SIG-M5 treated with dmso at 0.1 percent for 504 hours (cell line): ENCODE data around the gene PDE6D.

ENCODE experiments used
- DNase-seq: peaks from one replicate; lab custom pipeline; 2025; ENCODE audit not compliant: unreplicated experiment; lab: John Stamatoyannopoulos, UW

PDE6D gene

DNA sequence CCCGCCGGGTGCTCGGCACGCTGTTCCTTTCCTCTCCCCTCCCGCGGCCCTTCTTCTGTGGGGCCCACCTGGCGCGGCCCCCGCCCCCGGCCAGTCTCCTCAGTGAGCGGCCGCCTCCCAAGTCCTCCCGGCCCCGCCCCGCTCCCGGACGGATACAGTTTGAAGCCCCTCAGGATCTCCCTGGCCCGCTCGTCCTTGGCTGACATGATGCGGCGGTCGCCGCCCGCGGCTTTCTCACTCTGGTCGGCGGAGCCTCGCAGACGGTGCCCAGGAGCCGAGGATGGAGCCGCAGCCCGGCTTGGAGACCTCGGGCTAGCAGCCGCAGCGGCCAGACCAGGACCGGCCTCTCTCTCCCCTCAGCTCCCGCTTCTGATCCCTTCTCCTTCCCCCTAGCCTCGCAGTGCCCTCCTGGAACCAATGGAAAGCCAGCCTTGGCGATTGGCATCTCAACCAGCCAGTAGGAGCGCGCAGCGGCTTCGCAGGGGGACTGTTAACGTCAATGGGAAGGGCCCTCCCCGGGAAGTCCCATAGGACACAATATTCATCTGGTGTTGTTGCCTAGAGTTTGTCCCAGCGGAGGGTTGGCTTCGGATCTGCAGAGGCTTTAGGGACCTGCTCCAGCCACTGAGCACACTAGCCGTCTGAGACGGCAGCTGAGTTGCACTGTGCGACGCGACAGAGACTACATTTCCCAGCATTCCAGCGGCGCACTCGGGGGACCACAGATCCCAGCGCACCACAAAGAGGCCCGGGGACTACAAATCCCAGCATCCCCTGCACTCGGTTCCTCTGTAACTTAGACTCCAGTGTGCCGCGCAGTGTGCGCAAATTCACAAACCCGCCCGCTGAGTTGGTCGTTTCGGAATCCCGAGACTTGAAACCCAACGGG is at the start of gene PDE6D:
Gene PDE6D, minus strand, starts transcription at position 374 of the 889 bp plus-strand sequence. Its CDS starts 168 bp downstream, at position 206.
- DNase-seq, result peak; percentile 97

DNA sequence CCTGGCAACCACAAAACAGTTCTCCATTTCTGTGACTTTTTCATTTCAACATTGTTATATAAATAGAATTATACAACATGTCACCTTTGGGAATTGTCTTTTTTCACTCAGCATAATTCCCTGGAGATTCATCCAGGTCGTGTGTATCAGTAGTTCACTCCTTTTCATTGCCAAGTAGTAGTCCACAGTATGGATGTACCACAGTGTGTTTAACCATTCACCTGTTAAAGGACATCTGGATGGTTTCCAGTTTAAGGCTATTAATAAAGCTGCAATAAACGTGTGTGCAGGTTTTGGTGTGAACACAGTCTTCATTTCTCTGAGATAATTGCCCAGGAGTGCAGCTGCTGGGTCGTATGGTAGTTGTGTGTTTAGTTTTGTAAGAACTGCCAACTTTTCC is 40.8 kb upstream of the PDE6D start:
- no peak for DNase-seq

GRCh38 chr2:231820786-231821303 is 39.8 kb upstream of the PDE6D start:
- no peak for DNase-seq

DNA sequence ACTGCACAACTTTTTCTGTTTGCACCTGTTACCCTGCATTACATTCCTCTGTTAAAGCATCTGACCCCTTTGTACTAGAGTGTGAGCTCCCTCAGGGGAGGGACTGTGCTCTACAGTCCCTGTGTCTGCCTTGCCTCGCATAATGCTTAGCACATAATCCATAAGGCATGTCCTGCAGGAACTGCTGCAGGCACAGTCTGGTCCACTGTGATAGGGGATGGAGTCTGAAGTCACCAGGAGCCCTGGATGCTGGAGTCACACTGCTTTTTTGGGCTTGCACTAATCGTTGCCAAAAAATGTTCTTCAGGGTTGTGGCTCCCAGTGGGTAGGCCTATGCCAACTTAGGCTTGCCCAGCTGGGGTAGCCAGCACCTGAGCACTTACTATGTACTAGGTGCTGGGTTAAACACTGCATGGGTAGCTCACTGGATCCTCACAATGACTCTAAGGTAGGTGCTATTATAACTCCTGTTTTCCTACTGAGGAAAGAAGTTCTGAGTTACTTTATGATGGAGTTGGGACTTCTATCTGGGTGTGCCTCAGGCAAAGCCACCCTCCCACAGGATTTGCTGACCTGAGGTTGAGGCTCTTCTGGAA is 38.5 kb upstream of the PDE6D start:
- no peak for DNase-seq

DNA sequence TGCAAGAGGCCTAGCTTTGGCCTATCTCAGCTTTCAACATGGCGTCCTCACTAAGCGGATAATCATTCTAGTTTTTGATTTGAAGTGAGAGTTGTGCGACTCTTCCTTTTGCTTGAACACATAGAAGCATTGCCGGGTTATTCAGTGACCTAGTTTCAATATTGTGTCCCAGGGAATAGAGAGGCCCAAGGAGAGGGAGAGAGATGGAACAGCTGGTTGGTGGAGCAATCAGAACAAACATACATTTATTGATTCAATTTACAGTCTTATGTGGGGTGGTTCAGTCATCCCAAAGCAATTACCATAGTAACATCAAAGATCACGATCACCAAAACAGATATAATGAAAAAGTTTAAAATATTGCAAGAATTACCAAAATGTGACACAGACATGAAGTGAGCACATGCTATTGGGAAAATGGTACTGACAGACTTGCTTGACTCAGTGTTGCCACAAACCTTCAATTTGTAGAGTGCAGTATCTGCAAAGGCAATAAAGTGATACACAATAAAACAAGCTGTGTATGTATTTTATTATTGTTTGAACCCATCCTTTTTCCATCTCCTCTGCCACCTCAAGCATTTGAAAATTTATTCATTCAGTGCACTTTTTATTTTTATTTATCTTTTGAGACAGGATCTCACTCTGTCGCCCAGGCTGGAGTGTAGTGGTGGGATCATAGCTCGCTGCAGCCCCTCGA is 35.4 kb upstream of the PDE6D start:
- no peak for DNase-seq

GRCh38 chr2:231810905-231811304 is 29.8 kb upstream of the PDE6D start:
- DNase-seq, result no peak

- DNase-seq, result no peak
These were observed 25.9 kb upstream of the PDE6D start for GRCh38 chr2:231807020-231807419.

DNA sequence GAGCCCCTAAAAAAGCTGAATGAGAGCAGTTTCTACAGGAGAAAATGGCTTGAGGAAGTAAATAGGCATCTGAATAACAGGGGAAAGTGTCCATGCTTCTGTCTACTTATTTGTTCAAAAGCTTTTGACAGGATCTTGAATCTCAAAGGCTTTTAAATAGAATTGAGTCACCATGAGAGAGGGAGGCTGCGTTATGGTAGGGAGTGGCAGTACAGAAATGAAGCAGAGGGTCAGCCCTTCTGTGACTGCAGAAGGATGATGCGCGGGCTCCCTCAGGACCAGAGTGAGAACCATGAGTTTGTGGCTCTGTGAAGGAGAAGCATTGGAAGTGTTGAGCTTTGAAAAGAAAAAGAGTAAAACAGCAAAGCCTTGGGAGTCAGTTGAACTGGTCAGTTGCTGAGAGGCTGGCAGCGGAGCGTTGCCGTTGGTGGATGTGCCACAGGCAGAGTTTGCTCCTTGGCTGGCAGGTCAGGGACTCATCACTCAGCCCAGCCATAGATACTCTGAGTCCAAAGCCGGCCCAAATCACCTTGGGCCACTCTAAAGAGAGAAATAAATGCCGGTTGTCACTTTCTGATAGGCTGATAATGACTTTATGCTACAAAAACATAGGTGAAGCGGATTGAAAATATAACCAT is 22.5 kb upstream of the PDE6D start:
- no peak for DNase-seq

DNA sequence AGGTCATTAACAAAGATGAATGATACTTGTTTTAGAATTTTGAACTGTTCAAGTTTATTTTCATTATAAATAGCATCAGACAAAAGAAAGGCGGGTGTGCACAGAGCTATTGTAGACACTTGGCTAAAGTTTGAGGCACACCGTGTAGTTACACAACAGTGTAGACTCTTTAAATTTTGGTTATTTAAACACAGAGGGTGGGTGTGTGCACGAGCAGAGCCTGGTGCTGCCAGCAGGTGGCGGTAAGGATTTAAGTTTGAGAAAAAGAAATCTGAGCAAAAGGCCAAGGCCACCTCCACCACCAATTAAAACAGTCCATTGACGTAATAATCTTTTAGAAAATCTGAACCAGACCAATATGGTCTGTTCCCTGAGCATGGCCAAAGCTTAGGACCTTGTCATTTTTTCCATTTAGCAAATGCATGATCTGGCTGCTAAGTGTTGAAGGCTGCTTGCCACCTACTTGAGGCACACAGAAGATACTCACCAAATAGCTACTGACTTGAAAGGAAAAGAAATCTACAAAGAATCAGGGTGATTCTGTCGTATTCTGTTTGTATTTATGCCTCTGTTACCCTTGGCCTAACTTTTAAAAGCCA is 19.5 kb upstream of the PDE6D start:
- peak; percentile 47 for DNase-seq

GRCh38 chr2:231795525-231796327 is 14.6 kb upstream of the PDE6D start:
- peak; percentile 76 for DNase-seq

DNA sequence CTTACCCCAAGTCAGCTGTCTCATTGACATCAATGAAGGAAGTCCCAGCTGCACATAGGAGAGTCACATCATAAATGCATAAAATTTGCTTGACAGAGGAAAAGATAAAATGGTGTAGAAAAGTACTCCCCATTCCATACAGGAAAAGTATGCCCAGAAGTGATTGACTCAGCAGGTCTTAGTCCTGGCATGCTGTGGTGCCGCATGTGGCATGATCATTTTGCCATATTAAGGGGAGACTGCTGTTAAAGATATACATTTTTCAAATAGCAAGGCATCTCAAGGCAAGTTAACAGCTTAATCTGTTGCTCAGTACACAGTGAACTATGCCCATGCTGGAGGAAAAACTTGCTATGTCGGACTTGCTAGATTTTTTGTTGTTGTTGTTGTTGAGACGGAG is 13.3 kb upstream of the PDE6D start:
- DNase-seq, result no peak

DNA sequence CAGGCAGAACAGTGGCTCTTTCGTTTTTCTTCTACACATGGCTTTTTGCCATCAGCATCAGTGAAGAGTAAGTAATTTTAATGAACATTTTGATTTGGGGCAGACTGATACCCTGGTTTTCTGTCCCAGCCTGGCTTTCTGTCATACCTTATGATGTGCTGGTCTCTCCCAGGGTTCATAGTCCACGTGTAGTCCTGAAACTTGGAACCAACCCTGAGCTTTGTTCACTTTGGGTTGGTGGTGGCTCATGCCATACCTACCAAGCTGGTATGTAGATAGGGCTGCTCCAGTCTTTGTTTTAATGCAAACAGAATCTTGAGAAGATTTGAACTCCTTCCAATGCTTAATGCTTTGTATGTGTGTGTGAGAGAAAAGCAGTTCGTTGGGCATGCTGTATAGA is 10.0 kb upstream of the PDE6D start:
- DNase-seq, result no peak

GRCh38 chr2:231786917-231787292 is 5.8 kb upstream of the PDE6D start:
- DNase-seq, result peak; percentile 22

- peak; percentile 93 for DNase-seq
These were observed 5.3 kb upstream of the PDE6D start, which contains the start of gene COPS7B for GRCh38 chr2:231786177-231786916. Gene COPS7B (plus strand): TSS chr2:231786445. CDS start chr2:231788571, 2,126 bp downstream.

GRCh38 chr2:231785822-231786176 is 4.7 kb upstream of the PDE6D start:
- no peak for DNase-seq

- DNase-seq, result no peak
These were observed 4.3 kb upstream of the PDE6D start for GRCh38 chr2:231785413-231785812.

- peak; percentile 75 for DNase-seq
These were observed 980 bp upstream of the PDE6D start for GRCh38 chr2:231781798-231782726.
